NAMALWA (cell line): ENCODE results near the gene STUM.

ENCODE experiments used
- DNase-seq: peaks from one replicate; pipeline ENCODE4 v3.0.0-alpha.2; 2015; ENCODE audit warnings: low spot score

STUM gene

GRCh38 chr1:226562989-226563388 lies 14.4 kb downstream of the STUM start:
- DNase-seq: no peak

- no peak for DNase-seq
These were observed 15.1 kb downstream of the STUM start for GRCh38 chr1:226563666-226564065.

- DNase-seq: no peak
These were observed 16.9 kb downstream of the STUM start for GRCh38 chr1:226565476-226565875.

GRCh38 chr1:226566234-226566633 lies 17.7 kb downstream of the STUM start:
- no peak for DNase-seq

- DNase-seq: no peak
These were observed 18.2 kb downstream of the STUM start for GRCh38 chr1:226566760-226567159.

- DNase-seq: peak; percentile 20
These were observed 19.7 kb downstream of the STUM start for GRCh38 chr1:226568077-226568831.

GRCh38 chr1:226568975-226569741 lies 20.6 kb downstream of the STUM start:
- DNase-seq: no peak

GRCh38 chr1:226569879-226570547 lies 21.4 kb downstream of the STUM start:
- peak; percentile 81 for DNase-seq

GRCh38 chr1:226571893-226572292 lies 23.3 kb downstream of the STUM start:
- no peak for DNase-seq

- no peak for DNase-seq
These were observed 23.8 kb downstream of the STUM start for GRCh38 chr1:226572325-226572726.

GRCh38 chr1:226574044-226574443 lies 25.5 kb downstream of the STUM start:
- no peak for DNase-seq

- no peak for DNase-seq
These were observed 26.2 kb downstream of the STUM start for GRCh38 chr1:226574591-226575435.

GRCh38 chr1:226575436-226575720 lies 26.8 kb downstream of the STUM start:
- DNase-seq: no peak

GRCh38 chr1:226575739-226576378 lies 27.3 kb downstream of the STUM start:
- DNase-seq: no peak

- no peak for DNase-seq
These were observed 28.0 kb downstream of the STUM start for GRCh38 chr1:226576601-226577000.

- DNase-seq: no peak
These were observed 29.0 kb downstream of the STUM start for GRCh38 chr1:226577401-226578180.

- DNase-seq: no peak
These were observed 30.5 kb downstream of the STUM start for GRCh38 chr1:226578946-226579578.

- no peak for DNase-seq
These were observed 31.3 kb downstream of the STUM start for GRCh38 chr1:226579781-226580323.

- DNase-seq: no peak
These were observed 32.2 kb downstream of the STUM start for GRCh38 chr1:226580625-226581270.
